Lower lobe of right lung (tissue), 2 donors: ENCODE results near the gene EIPR1. TPM values are rescaled to one million over a fixed set of nuclear protein-coding genes. Genes with fewer than 3 reads are reported as not detected.

Source experiments
- ATAC-seq, 2 donors: fragments of 200-7000 bp; cut with Tn5 transposase; one replicate each; pipeline ENCODE4 v1.9.1; 2020 to 2022; ENCODE audit warnings: mild to moderate bottlenecking in 2 of 2, moderate library complexity in 2 of 2
- DNase-seq: peaks from one replicate; pipeline ENCODE4 v3.0.0-alpha.2; 2020
- H3K27ac ChIP-seq: fragments of 200-600 bp; one replicate; pipeline ENCODE4 v1.8.0; 2022
- H3K27me3 ChIP-seq: fragments of 200-600 bp; one replicate; pipeline ENCODE4 v1.8.0; 2022; ENCODE audit warnings: low read depth
- H3K36me3 ChIP-seq: fragments of 200-600 bp; one replicate; pipeline ENCODE4 v1.8.0; 2022; ENCODE audit warnings: mild to moderate bottlenecking
- H3K4me1 ChIP-seq: fragments of 200-600 bp; one replicate; pipeline ENCODE4 v1.8.0; 2022
- H3K4me3 ChIP-seq: fragments of 200-600 bp; one replicate; pipeline ENCODE4 v1.8.0; 2022; ENCODE audit warnings: mild to moderate bottlenecking
- H3K9me3 ChIP-seq: fragments of 200-600 bp; one replicate; pipeline ENCODE4 v1.8.0; 2022
- intact Hi-C: fragments of 100-400 bp; cut with DNase I; formaldehyde crosslinking; loops from one replicate; pipeline ENCODE4 v1.11.0; 2022
- total RNA-seq: library from RNA; stranded (reverse); fragmentation: NEBNext Ultra II Directional; extraction: Animal tissue kit (Norgen Biotek cat#: 25700); gene quantifications from one replicate; pipeline ENCODE4 v1.2.1, GENCODE V29; 2021
- TF ChIP-seq, protein P1 (sequence below): fragments of 200-600 bp; IDR thresholded peaks from one replicate; pipeline ENCODE4 v1.8.0; 2022; ENCODE audit warnings: antibody characterized with exemption, mild to moderate bottlenecking
- donor health status: DM: no; HTN: yes; CAD: no; lungs with severe emphysema.

The EIPR1 gene
- total RNA-seq, 1 donor from 2014 or later, result 14.9 TPM

- ATAC-seq (no peak), DNase-seq (no peak)
- no peak overlapping the region for H3K27ac ChIP-seq
- H3K27me3 ChIP-seq, result no peaks in the 10 kb centered on the region
- peaks cover 10% of the 10 kb centered on the region for H3K4me1 ChIP-seq
- TF ChIP-seq, protein P1, sequence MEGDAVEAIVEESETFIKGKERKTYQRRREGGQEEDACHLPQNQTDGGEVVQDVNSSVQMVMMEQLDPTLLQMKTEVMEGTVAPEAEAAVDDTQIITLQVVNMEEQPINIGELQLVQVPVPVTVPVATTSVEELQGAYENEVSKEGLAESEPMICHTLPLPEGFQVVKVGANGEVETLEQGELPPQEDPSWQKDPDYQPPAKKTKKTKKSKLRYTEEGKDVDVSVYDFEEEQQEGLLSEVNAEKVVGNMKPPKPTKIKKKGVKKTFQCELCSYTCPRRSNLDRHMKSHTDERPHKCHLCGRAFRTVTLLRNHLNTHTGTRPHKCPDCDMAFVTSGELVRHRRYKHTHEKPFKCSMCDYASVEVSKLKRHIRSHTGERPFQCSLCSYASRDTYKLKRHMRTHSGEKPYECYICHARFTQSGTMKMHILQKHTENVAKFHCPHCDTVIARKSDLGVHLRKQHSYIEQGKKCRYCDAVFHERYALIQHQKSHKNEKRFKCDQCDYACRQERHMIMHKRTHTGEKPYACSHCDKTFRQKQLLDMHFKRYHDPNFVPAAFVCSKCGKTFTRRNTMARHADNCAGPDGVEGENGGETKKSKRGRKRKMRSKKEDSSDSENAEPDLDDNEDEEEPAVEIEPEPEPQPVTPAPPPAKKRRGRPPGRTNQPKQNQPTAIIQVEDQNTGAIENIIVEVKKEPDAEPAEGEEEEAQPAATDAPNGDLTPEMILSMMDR, result no peak
- H3K9me3 ChIP-seq, result no peaks in the 10 kb centered on the region
- intact Hi-C loops, result no loop called here
- no peak overlapping the region for H3K4me3 ChIP-seq
- peaks cover 34% of the 10 kb centered on the region for H3K36me3 ChIP-seq
Measured at GRCh38 chr2:3406501-3406900, 28.9 kb upstream of the EIPR1 start.

GRCh38 chr2:3405876-3406275, 28.3 kb upstream of the EIPR1 start:
- TF ChIP-seq, protein P1, result no peak
- Histone ChIP-seq H3K27me3 (no peaks in the 10 kb centered on the region), H3K27ac (no peak overlapping the region), H3K4me1 (peaks cover 10% of the 10 kb centered on the region), H3K4me3 (no peak overlapping the region), H3K9me3 (no peaks in the 10 kb centered on the region), H3K36me3 (peaks cover 39% of the 10 kb centered on the region)
- intact Hi-C loops, result no loop called here
- DNase-seq, result no peak
- no peak for ATAC-seq

DNA sequence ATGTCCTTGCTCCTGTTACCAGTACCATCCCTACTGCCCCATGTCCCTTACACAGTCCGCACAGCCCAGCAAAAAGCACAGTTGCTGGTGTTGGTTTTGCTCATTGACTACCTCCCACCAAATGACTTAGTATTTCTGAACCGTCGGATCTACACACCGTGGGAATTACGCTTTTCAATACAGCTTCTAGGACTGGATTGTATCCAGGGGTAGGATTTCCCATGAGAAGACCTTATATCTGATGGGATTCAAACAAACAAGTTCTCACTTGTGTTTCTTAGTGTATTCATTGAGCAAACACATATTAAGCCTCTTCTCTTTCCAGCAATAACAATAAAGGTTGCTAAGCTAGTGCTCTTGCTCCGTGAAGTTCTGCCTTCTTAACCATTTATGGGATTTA, 27.7 kb upstream of the EIPR1 start:
- DNase-seq (no peak), ATAC-seq (no peak)
- H3K4me1 ChIP-seq, result peaks cover 10% of the 10 kb centered on the region
- TF ChIP-seq, protein P1, result no peak
- no peak overlapping the region for H3K27ac ChIP-seq
- no peaks in the 10 kb centered on the region for H3K9me3 ChIP-seq
- no peak overlapping the region for H3K4me3 ChIP-seq
- peaks cover 39% of the 10 kb centered on the region for H3K36me3 ChIP-seq
- intact Hi-C loops, result no loop called here
- H3K27me3 ChIP-seq, result no peaks in the 10 kb centered on the region

DNA sequence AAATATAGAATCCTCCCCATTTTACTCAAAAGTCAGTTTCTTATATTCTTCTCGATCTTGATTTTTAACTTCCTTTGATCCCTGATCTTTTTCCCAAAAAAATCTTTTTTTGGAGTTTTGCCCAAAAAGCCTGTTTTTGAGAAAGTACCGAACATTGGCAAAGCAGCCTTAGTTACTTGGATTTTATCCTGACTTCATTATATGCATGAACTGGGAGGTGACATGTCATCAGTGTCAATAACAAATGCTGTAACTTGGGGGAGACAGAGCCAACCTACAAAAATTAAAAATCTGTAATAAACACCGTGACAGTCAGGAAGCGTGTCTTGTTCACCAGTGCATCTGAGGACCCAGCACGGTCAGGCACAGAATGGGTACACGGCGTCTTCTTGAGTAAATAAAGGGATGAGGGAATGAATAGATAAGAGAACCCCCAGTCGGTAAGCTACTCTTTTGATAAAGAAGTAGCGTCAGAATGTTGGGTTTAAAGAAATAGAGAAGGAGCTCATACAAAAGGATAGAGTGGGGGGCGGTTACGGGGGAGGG, 26.8 kb upstream of the EIPR1 start:
- peaks cover 14% of the 10 kb centered on the region for H3K4me1 ChIP-seq
- no peak for ATAC-seq
- H3K9me3 ChIP-seq, result no peaks in the 10 kb centered on the region
- H3K27ac ChIP-seq, result no peak overlapping the region
- no peak overlapping the region for H3K4me3 ChIP-seq
- peaks cover 39% of the 10 kb centered on the region for H3K36me3 ChIP-seq
- H3K27me3 ChIP-seq, result no peaks in the 10 kb centered on the region
- no peak for DNase-seq
- TF ChIP-seq, protein P1, result no peak
- intact Hi-C loops, result no loop called here

DNA sequence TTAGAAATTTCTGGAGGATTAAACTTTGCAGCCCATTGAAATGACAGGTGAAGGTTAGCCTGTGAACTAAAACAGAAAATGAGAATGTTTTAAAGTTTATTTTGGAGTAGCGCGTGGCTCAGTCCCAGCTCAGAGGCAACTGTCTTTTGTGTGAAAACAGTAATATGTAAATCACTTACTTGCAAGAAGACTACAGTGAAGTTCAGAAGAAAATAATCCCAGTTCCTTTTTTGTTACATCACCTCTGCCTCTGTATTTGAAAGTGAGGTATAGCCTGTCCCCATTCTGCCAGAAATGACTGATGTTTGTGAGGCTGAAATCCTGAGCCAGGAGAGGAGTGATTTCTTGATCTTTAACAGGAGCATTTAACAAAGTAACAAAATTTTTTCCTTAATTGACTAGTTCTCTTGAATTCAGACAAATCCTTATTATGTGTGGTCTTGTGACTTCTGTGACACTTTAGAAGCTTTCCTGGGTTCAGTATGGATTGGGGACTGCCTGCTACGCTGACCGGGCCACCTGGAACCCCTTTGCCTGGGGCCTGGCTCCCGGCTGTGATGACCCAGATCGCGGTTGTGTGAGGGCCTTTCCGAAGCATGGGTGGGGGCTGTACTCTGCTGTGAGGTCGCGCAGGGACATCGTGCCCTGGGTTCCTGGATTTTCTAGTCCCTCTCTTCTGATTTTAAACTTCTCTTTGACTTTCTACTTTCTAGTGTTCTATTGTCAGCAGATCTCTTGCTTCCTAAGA, 26.1 kb upstream of the EIPR1 start:
- Histone ChIP-seq H3K36me3 (peaks cover 40% of the 10 kb centered on the region), H3K27ac (no peak overlapping the region), H3K9me3 (no peaks in the 10 kb centered on the region), H3K27me3 (no peaks in the 10 kb centered on the region), H3K4me3 (no peak overlapping the region), H3K4me1 (peaks cover 16% of the 10 kb centered on the region)
- ATAC-seq, result no peak
- no peak for DNase-seq
- intact Hi-C loops, result no loop called here
- TF ChIP-seq, protein P1, result no peak
